Endodermal cell (in vitro differentiated cells): Measurements from ENCODE around the gene FADS2. TPM values are rescaled to one million over a fixed set of nuclear protein-coding genes. Genes with fewer than 3 reads are reported as not detected.

Experiments
- DNase-seq: peaks from one replicate; pipeline ENCODE4 v3.0.0-alpha.2; 2017
- H3K27ac ChIP-seq: 2 replicates; pipeline ENCODE4 v1.5.1; 2013; ENCODE audit warnings: mild to moderate bottlenecking, low read depth, low read length, moderate library complexity
- H3K27me3 ChIP-seq: 2 replicates; pipeline ENCODE4 v1.6.1; 2013; ENCODE audit warnings: mild to moderate bottlenecking, low read length, moderate library complexity; ENCODE audit not compliant: insufficient read depth, control insufficient read depth, poor library complexity, severe bottlenecking
- H3K36me3 ChIP-seq: 2 replicates; pipeline ENCODE4 v1.7.0; 2013; ENCODE audit warnings: mild to moderate bottlenecking, low read length, moderate library complexity; ENCODE audit not compliant: control insufficient read depth, insufficient read depth
- H3K4me1 ChIP-seq: one replicate; pipeline ENCODE4 v1.7.0; 2013; ENCODE audit warnings: low read length; ENCODE audit not compliant: control insufficient read depth, insufficient read depth
- H3K4me3 ChIP-seq: 2 replicates; pipeline ENCODE4 v1.5.1; 2013; ENCODE audit warnings: mild to moderate bottlenecking, low read length, moderate library complexity
- H3K9ac ChIP-seq: 2 replicates; pipeline ENCODE4 v1.6.1; 2013; ENCODE audit warnings: mild to moderate bottlenecking, low read length, moderate library complexity; ENCODE audit not compliant: poor library complexity, severe bottlenecking; ENCODE audit errors: extremely low read depth
- H3K9me3 ChIP-seq: 2 replicates; pipeline ENCODE4 v1.6.1; 2013; ENCODE audit warnings: mild to moderate bottlenecking, low read length, moderate library complexity; ENCODE audit not compliant: control insufficient read depth
- H3K27ac Mint-ChIP-seq: 2 replicates; pipeline ENCODE4 v1.8.0; 2020; ENCODE audit warnings: mixed read lengths
- H3K27me3 Mint-ChIP-seq: 2 replicates; pipeline ENCODE4 v1.8.0; 2021; ENCODE audit warnings: mild to moderate bottlenecking, mixed read lengths; ENCODE audit not compliant: insufficient read depth
- H3K36me3 Mint-ChIP-seq: 2 replicates; pipeline ENCODE4 v1.8.0; 2020; ENCODE audit warnings: low read depth, mixed read lengths
- H3K4me1 Mint-ChIP-seq: 2 replicates; pipeline ENCODE4 v1.8.0; 2020; ENCODE audit warnings: mixed read lengths
- H3K4me3 Mint-ChIP-seq: 2 replicates; pipeline ENCODE4 v1.8.0; 2020; ENCODE audit warnings: mild to moderate bottlenecking, moderate library complexity, mixed read lengths
- H3K9me3 Mint-ChIP-seq: 2 replicates; pipeline ENCODE4 v1.8.0; 2020; ENCODE audit warnings: mild to moderate bottlenecking, mixed read lengths
- WGBS, 2 experiments: methylation state at CpG; one replicate each; pipeline versions ENCODE4 v1.1.5 to v1.1.7; 2013; ENCODE audit warnings: missing lambda C conversion rate in 2 of 2, mixed read lengths in 1 of 2; ENCODE audit not compliant: insufficient coverage in 1 of 2, insufficient read length in 1 of 2; 5-methylcytosine and 5-hydroxymethylcytosine counted together
- total RNA-seq, 2 donors: library from RNA; stranded (reverse); fragmentation: NEBNext Ultra II Directional in 1 of 2; extraction: Animal tissue kit (Norgen Biotek cat#: 25700) in 1 of 2; gene quantifications; 2 replicates in 1 of 2; 3 replicates in 1 of 2; pipeline ENCODE4 v1.2.1, GENCODE V29; 2021
- TF ChIP-seq, protein P1 (sequence below): fragments of 200-600 bp; sonication (generic); conservative IDR thresholded peaks from 2 replicates; pipeline ENCODE4 v1.5.0; 2021; ENCODE audit warnings: antibody characterized with exemption, mild to moderate bottlenecking

The FADS2 gene
- total RNA-seq, 2 donors from 2014 or later = 344 to 381 TPM

DNA sequence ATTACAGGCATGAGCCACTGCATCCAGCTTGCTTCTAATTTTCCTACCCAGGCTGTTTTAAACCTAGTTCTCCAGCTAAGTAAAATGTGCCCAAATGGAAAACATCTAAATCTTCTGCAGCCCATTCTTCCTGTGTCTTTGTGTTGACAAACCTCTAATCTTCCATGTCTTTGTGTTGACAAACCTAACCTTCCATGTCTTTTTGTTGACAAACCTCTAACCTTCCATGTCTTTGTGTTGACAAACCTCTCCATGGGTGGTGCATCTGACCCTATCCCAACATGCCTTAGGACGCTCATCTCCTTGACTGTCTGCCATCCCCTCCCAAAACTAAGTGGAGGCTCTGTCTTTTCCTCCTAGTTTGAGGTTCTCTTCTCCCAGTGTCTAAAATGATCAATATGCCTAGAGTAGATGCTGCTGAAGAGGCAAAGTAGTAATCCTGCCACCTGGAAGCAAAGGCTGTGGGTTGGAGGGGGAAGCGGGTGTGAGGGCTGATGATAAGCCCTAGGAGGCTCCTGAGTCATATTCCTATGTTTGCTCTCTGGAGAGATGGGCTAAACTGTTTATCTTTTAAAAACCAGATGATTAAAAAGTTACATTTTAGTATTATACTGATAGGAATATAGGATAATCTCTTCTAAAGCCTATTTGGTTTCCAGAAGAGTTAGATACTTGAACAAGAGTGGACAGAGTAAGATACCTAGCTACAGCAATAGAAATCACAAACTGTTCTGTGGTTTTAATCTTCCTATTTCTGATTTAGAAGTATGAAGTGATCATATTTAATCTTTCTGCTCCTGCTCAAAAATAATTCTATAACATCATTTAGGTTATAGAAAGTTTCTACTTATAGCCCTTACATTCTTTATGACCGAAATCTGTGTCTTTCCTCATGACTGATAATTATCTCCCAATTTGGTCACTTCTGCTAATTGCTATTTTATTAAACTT lies 27.5 kb upstream of the FADS2 start:
- Mint-ChIP-seq H3K4me1 (peaks cover 7% of the 10 kb centered on the region), H3K4me3 (no peak overlapping the region)

DNA sequence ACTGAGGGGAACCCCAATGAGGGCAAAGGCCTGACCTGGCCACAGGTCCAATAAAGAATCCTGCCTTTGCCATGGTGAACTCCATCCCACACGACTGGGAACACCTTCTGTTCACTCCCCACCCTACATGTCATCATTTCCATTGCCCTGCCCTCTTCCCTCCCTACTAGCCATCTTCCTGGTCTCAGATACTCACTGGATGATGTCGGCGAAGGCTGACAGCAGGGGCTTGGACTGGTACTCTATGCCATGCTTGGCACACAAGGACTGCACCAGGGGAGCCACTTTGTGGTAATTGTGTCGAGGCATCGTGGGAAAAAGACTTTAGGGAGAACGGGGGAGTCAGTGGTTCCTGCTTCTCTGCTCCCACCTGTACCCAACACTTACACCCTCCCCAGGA lies 25.5 kb upstream of the FADS2 start:
- Mint-ChIP-seq H3K4me1 (peaks cover 7% of the 10 kb centered on the region), H3K36me3 (peaks cover 67% of the 10 kb centered on the region), H3K27me3 (no peaks in the 10 kb centered on the region), H3K4me3 (no peak overlapping the region), H3K9me3 (no peaks in the 10 kb centered on the region), H3K27ac (no peak overlapping the region)
- Histone ChIP-seq H3K4me1 (peaks cover 2% of the 10 kb centered on the region), H3K4me3 (no peak overlapping the region), H3K9me3 (no peaks in the 10 kb centered on the region), H3K9ac (no peak overlapping the region), H3K27ac (no peak overlapping the region), H3K27me3 (no peaks in the 10 kb centered on the region), H3K36me3 (peaks cover 71% of the 10 kb centered on the region)
- 89 to 98% methylated on average over 4 to 6 of the region's 6 CpGs for WGBS, 2 experiments
- TF ChIP-seq, protein P1, sequence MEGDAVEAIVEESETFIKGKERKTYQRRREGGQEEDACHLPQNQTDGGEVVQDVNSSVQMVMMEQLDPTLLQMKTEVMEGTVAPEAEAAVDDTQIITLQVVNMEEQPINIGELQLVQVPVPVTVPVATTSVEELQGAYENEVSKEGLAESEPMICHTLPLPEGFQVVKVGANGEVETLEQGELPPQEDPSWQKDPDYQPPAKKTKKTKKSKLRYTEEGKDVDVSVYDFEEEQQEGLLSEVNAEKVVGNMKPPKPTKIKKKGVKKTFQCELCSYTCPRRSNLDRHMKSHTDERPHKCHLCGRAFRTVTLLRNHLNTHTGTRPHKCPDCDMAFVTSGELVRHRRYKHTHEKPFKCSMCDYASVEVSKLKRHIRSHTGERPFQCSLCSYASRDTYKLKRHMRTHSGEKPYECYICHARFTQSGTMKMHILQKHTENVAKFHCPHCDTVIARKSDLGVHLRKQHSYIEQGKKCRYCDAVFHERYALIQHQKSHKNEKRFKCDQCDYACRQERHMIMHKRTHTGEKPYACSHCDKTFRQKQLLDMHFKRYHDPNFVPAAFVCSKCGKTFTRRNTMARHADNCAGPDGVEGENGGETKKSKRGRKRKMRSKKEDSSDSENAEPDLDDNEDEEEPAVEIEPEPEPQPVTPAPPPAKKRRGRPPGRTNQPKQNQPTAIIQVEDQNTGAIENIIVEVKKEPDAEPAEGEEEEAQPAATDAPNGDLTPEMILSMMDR = no peak
- DNase-seq = no peak

More for the DNA sequence above, 27.5 kb upstream of the FADS2 start:
- H3K27me3 Mint-ChIP-seq = no peaks in the 10 kb centered on the region
- no peaks in the 10 kb centered on the region for H3K9me3 Mint-ChIP-seq
- H3K27ac Mint-ChIP-seq = peak overlapping the region; percentile 27
- Histone ChIP-seq H3K27me3 (no peaks in the 10 kb centered on the region), H3K36me3 (peaks cover 76% of the 10 kb centered on the region), H3K27ac (no peak overlapping the region), H3K4me3 (no peak overlapping the region), H3K4me1 (peaks cover 2% of the 10 kb centered on the region), H3K9me3 (no peaks in the 10 kb centered on the region), H3K9ac (no peak overlapping the region)
- TF ChIP-seq, protein P1 = no peak
- no peak for DNase-seq
- H3K36me3 Mint-ChIP-seq = peaks cover 59% of the 10 kb centered on the region
- WGBS, 2 experiments = 81 to 100% methylated on average over 1 to 3 of the region's 3 CpGs

DNA sequence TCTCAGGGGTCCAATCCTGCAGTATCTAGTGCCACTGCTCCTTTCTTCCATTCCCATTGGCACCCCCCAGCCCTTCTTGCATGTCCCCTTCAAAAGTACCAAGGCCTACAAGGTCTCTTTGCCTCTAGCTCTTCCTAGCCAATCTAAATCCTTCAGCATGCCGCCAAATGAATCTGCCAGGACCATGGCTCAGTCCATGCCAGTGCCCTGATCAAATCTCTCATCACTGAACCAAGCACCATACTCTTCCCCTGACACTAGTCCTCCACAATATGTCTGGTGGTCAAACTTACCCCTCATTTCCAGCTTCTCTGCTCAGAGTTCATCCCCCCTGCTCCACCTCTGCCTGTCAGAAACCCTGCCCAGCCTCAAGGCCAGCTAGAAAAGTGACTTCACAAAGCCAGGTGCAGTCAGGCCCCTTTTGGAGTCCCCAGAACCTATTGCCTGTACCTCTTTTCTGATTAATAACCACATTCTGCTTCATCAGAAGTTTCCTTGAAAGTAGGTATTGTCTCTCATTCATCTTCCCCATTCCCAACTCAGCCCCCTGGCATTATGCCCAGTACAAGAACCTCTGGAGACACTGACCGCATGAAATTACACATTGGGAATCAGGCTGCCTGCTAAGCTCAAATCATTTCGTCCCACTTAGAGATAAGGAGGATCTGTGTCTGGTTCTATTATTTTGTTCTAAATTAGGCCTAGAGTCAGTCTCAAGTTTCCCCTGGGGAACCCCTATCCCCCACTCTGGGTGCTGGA lies 24.0 kb upstream of the FADS2 start:
- H3K27me3 Mint-ChIP-seq = no peaks in the 10 kb centered on the region
- peaks cover 74% of the 10 kb centered on the region for H3K36me3 Mint-ChIP-seq
- no peak for DNase-seq
- H3K9me3 Mint-ChIP-seq = no peaks in the 10 kb centered on the region
- peaks cover 76% of the 10 kb centered on the region for H3K36me3 ChIP-seq
- 95 to 100% methylated on average over 1 to 3 of the region's 3 CpGs for WGBS, 2 experiments
- H3K27ac ChIP-seq = no peak overlapping the region
- peaks cover 5% of the 10 kb centered on the region for H3K4me1 Mint-ChIP-seq
- no peaks in the 10 kb centered on the region for H3K27me3 ChIP-seq
- no peaks in the 10 kb centered on the region for H3K9me3 ChIP-seq
- H3K4me3 ChIP-seq = no peak overlapping the region
- no peak overlapping the region for H3K27ac Mint-ChIP-seq
- TF ChIP-seq, protein P1 = no peak
- H3K9ac ChIP-seq = no peak overlapping the region
- H3K4me1 ChIP-seq = peaks cover 2% of the 10 kb centered on the region
- no peak overlapping the region for H3K4me3 Mint-ChIP-seq
